T47D (cell line): ENCODE data around the gene BCL11B.

ENCODE experiments used
- DNase-seq, 2 experiments: peaks; one replicate each; pipeline versions ENCODE4 v3.0.0 to v3.0.0-alpha.2; 2011 to 2012; ENCODE audit warnings: low read depth in 1 of 2, low spot score in 1 of 2
- JUND ChIP-seq: IDR thresholded peaks from 2 replicates; pipeline ENCODE4 v1.6.1; 2012; ENCODE audit warnings: low read depth
- in situ Hi-C: cut with HindIII; loops from 2 replicates; pipeline ENCODE4 v1.10.0; 2016; ENCODE audit warnings: low sequenced_read_pairs, low pct_unique_long_range_greater_than_20kb

The BCL11B gene

DNA sequence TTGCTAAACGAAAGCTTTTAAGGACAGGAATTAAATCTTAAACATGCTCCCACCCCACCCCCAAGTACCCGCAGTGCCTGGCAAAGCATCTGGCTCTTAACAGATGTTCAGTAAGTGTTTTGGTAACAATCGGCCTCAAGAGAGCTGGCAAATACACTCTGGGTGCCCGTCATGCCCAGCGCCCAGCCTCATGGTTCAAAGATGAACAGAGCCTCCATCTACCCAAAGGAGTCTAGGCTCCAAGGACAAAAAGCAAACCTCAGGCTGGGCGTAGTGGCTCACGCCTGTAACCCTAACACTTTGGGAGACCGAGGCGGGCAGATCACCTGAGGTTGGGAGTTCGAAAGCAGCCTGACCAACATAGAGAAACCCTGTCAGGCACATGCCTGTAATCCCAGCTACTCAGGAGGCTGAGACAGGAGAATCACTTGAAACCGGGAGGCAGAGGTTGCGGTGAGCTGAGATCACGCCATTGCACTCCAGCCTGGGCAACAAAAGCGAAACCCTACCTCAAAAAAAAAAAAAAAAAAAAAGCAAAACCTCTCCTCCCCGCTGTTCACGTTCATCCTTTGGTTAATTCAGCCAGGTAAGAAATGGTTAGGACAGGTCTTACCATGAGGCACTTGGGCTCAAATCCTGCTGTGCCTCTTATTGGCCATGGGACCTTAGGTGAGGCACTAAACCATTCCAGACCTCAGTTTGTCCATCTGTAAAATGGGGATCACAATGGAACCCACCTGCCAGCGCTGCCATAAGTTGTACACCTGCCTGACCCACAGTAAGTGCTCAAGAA, 151.3 kb downstream of the BCL11B start:
- in situ Hi-C loops = no loop called here

DNA sequence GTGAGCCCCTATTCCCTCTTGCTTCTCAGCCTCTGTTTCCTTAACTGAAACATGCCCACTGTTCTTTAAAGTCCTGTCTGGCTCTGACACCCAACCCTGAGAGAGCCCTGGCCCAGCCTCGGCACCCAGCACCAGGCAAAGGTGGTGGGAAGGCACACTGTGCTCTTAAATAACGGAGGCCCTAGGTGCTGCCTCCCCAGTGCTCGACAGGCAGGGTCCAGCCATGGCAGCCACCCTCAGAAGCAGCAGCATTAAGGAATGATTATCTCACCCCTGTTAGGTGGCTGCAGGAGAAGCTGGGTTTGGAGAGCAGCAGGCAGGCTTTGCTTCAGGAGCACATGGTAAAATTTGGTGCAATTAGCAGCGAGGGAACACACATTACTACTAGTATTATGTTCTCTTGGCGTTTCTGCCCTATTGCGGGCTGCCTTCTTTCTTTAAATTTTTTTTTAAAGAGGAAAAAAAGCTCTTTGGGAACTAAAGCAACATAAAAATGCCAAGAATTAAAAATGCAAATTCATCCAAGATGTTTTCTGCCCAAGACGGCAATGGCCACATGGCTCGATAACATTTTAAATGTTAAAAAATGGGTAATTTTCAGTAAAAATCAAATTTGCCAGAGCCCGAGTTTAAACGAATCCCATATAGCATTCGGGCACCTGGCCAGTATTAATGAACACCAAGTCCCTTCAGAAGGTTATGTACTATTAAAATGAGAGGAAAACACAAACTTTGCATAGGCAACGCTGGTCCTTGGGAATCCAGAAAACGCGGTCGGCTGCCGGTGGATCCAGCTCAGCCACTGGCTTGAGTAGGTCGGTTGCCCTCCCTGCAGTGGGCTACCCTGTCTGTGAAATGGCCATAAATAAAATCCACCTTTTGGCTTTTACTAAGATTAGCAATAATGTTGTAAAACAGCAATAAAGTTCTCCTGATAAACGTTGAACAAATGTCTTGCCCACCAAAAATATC, 152.2 kb downstream of the BCL11B start:
- TF ChIP-seq JUND = no peak
- DNase-seq = no peak
- in situ Hi-C loops = no loop called here

More for the DNA sequence above, 151.3 kb downstream of the BCL11B start:
- no peak for DNase-seq
- TF ChIP-seq JUND = no peak
